GM10266 (cell line): ENCODE results near the gene SRBD1.

Experiments used
- DNase-seq: peaks from one replicate; pipeline ENCODE4 v3.0.0; 2012; ENCODE audit errors: extremely low spot score
- TF ChIP-seq, protein P1 (sequence below): IDR thresholded peaks from 2 replicates; pipeline ENCODE4 v1.5.1; 2012; ENCODE audit warnings: mild to moderate bottlenecking, low read depth; ENCODE audit not compliant: control insufficient read depth, insufficient read depth; ENCODE audit errors: missing control alignments

SRBD1 gene

DNA sequence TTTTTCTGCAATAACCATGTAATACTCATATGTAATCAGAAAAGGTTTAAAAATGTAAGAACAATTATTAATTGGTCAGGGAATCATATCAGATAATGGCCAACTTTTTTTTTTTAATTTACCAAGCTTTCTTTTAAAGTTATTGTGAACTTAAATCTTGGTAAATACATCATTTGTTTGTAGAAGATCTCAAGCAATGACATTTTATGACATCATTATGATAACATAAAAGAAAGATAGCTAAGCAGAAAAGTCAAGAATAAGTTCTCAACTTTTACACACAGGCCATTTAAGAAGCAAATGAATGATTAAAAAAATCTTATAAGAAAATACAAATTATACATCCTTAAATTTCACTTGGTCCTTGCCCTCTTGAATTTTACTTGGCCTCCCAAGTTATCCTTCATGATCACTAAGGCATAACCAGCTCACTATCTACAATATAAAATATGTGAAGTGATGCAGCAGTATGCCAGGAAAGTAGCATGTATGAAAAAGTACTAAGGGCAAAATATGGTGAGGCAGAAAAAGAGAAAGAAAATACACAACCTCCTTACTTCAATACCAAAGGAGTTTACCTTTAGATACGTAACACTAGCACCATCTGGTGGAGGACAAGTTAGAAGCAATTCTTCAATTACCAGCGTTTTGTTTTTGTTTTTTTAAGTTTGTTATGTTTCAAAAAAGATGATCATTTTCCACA is 116.6 kb downstream of the SRBD1 start:
- peak; percentile 39 for DNase-seq
- TF ChIP-seq, protein P1, sequence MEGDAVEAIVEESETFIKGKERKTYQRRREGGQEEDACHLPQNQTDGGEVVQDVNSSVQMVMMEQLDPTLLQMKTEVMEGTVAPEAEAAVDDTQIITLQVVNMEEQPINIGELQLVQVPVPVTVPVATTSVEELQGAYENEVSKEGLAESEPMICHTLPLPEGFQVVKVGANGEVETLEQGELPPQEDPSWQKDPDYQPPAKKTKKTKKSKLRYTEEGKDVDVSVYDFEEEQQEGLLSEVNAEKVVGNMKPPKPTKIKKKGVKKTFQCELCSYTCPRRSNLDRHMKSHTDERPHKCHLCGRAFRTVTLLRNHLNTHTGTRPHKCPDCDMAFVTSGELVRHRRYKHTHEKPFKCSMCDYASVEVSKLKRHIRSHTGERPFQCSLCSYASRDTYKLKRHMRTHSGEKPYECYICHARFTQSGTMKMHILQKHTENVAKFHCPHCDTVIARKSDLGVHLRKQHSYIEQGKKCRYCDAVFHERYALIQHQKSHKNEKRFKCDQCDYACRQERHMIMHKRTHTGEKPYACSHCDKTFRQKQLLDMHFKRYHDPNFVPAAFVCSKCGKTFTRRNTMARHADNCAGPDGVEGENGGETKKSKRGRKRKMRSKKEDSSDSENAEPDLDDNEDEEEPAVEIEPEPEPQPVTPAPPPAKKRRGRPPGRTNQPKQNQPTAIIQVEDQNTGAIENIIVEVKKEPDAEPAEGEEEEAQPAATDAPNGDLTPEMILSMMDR: peak; percentile 65

DNA sequence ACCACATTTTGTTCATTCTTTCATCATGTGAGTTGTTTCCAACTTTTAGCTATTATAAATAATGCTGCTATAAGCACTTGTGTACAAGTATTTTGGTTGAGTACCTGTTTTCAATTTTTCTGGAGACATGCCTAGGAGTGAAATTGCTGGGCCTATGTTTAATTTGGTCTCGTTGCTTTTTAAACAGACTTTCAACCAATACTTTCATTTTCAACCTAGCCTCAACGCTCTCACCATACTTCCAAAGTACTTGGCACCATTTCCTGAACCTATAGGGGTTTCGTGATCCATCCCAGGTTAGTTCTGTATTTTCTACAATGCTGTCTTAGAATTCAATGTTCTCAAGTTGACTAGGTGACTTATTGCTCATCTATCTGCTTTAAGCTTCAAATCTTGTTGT is 126.1 kb downstream of the SRBD1 start:
- no peak for DNase-seq
- TF ChIP-seq, protein P1: no peak

DNA sequence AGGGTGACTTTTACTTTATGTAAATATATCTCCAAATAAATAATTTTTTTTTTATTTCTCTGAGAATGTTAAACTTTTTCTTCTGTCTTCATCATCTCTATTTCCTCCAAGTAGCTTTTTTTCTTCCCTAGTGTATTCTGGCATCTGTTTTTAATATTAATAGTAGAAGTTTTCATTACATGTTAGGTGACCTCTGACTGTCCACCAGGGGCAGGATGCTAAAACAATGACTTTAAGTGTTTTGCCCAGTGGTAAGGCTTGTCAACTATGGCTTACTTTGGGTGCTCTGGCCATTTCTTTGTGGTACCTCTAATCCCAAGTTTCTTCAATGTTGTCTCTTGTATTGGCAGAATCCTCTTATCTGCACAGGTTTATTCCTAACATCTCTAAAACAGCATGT is 127.1 kb downstream of the SRBD1 start:
- DNase-seq: no peak
- TF ChIP-seq, protein P1: no peak

DNA sequence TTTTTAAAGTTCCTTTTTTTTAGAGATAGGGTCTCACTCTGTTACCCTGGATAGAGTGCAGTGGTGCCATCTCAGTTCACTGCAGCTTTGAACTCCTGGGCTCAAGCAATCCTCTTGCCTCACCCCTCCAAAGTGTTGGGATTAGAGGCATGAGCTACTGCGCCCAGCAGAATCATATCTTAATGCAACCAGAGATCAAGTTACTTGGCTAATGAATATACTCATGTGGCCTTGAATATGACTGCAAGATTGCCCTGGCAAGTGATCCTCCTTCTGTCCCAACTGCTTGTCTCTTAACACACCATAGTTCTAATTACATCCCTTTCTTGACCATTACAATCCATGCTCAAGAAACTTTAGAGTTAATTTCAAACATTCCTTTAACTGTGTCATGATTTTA is 133.5 kb downstream of the SRBD1 start:
- DNase-seq: no peak
- TF ChIP-seq, protein P1: no peak

DNA sequence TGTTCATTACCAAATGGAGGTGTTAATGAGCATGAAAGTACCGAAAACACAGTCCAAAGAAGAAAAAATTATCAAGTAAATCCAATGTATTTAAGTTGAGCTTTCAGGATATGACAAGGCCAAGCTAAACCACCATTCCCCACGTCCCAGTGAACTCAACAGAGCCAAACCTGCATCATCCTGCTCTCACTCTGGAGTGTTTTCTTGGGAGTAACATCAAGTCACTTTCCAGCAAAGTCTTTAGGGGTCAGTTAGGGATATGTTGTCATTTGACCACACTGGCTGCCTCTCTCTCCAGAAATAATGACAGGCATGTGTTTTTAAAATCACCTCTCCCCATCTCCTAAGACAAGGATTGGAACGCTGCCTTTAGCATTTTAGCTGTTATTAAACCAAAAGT is 140.5 kb downstream of the SRBD1 start:
- TF ChIP-seq, protein P1: no peak
- no peak for DNase-seq

DNA sequence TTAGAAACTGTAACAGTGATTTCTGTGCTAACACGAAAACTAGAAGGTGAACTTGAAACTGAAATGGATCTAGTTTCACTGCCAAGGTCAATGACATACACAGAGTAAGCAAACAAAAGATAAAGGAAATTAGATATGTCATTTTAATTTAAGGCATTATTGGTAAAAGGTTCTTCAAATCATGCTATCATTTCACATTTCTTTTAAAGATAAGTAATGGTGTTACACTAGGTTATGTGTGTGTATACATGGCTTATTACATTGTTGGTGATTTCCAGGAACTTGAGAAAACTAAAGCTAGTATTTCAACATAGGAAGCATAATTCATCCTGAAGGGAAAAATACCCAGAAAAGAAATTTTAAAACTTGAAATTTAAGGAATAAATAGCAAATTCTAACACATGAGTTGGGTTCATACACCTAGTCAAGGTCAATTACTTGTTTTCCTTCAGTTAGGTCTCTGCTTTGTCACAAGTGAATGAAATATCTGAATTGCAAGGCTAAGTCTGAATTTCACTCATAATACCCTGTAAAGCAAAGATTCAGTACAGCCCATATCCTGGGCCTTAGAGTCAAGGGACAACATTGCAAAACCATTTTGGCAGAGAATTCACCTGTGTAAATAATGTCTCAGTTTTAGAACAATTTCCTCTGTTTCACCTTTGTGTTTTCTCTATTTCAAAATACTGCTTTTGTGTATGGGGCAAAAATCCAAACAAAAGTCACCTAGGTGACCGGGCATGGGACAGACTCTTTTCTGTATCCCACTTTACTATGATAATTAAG is 141.6 kb downstream of the SRBD1 start:
- DNase-seq: no peak
- TF ChIP-seq, protein P1: no peak

DNA sequence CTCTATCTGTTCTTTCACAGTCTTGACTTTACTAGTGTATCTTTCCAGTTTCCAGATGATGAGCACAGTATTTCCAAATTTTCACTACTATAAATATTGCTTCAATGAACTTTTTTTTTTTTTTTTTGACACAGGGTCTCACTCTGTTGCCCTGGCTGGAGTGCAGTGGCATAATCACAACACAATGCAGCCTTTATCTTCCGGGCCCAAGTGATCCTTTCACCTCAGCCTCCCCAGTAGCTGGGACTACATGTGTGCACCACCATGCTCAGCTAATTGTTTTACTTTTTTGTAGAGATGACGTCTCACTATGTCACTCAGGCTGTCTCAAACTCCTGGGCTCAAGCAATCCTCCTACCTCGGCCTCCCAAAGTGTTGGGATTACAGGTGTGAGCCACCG is 142.8 kb downstream of the SRBD1 start:
- TF ChIP-seq, protein P1: no peak
- no peak for DNase-seq
